ENCODE measurements around the gene DUSP1.
"Not testable (repeated sequence)": the region's sequence is repeated elsewhere in the genome, so short reads cannot be mapped to it uniquely, and the experiment has no call there.

DUSP1 gene

DNA sequence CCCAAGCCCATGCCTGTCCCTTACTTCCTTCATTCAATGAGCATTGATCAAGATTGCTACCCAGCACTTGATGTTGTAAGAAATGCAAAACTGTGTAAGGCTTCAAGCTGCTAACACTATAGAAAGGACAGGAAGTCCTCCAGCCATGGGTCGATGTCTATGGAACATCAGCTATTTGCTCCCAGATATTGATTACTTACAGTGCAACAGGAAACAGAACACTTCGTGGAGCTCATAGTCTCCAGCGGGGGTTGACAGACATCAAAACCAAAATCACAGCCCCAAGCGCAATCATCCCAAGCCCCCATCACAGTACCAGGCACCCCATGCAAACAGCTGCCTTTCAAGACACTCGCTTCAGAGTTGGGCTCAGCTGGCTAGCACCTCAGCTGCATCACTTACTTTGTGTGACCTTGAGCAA lies 26.8 kb upstream of the DUSP1 start:
- DNase-seq (ENCODE audit: low read depth) = no peak

DNA sequence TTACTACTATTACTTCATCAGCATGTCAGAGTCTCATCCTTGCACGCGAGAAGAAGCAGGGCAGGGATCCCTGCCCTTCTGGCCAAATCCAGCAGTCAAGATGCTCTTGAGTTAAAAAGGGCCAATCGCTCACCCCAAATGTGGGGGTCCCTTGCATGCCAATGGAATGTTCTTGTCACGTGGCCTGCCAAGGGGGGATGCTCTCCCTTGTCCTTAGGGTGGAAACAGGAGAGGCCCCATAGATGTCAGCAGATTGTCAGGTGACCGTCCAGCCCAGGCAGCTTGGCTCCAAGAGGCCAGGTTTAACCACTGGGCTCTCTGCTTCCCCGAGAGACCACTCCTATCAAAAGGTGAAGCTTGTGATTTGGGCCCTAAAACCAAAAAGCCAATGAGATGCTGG lies 25.3 kb upstream of the DUSP1 start:
- DNase-seq (ENCODE audit: low read depth) = no peak

- no peak for DNase-seq (ENCODE audit: low read depth)
These were observed 24.5 kb upstream of the DUSP1 start for GRCh38 chr5:172795318-172795977.

- DNase-seq (ENCODE audit: low read depth) = no peak
These were observed 22.8 kb upstream of the DUSP1 start for GRCh38 chr5:172793577-172794488.

DNA sequence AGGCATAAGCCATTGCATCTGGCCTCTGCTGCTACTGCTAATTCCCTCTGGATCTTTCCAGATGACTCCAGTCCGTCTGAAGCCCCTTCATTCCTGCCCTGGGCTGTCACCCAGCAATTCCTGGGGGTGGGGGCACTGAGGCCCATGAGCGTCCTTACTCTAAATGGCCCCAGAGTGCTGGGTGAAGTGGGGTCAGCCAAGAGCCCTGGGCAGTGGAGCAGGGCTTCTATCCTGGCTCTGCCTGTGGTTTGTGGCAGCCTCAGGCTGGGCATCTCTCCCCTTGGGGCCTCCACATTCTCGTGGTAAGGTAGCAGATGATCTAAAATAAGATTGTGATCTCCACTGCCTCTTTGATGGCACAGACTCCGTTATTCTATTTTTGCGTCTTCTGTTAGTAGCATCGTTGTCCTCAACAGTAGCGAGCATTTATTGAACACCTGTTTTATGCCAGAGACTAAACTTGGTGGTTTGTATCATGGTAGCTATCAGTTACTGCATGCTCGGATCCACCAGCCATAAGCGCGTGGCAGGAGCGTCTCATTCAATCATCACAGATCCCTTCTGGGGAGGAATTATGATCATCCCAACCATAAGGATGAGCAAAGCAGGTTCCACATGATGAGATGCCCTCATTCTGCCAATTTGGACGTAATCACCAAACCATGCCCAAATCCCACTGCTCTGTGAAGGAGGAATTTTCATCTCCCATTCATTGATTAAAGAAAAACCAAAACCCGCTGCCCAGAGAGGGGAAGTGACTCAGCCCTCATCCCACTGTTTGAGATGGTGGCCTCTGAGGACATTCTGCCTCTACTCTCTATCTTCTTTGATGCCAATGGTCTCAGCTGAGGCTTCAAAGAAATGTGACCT lies 21.9 kb upstream of the DUSP1 start:
- DNase-seq (ENCODE audit: low read depth) = no peak

DNA sequence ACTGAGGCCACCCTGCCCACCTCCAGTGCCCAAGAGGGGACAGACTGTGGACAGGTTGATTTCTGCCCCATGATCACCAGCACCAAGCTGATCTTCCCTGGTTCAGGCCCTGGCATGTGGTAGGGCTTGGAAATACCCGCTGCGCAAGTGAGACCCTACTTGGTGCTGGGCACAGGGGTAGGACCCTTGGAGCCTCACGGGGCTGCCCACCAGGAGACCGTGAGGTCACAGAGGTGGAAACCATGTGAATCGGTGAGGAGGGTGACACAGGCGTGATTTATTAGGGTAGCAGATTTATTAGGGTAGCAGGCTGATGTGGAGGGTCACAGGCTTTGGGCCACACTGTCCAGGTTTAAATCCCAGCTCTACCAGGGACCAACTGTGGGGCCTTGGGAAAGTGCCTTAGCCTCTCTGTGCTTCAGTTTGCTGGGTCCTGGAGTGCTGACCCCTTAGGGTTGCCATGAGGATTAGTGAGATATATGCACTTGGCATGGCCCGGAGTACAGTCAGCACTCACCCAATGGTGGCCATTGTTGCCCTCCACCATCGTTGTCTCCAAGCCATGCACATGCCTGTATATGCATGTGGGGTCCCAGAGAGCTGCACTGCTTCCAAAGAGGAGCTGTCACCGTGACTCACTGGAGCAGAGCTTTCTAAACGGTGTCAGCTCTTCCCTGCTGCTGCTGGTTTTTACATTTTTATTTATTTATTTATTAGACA lies 20.9 kb upstream of the DUSP1 start:
- DNase-seq (ENCODE audit: low read depth) = no peak

DNA sequence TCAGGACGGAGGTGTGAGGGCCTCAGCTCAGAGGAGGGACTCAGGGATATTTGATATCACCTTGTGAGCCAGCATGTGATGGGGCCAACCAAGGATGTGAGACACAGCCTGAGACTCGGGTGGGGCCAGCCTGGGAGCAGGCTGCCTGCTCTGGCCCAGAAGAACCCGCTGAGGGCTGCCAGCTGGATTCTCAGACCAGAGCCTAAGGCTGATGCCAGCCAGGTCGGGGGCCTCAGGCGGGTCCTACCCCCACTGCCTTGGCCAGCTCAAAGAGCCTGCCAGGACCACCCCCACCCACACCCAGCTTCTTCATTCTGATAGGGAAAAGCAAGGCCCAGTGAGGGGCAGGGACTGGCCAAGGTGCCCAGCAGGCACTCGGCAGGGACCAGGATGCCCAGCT lies 20.3 kb upstream of the DUSP1 start:
- DNase-seq (ENCODE audit: low read depth) = no peak

DNA sequence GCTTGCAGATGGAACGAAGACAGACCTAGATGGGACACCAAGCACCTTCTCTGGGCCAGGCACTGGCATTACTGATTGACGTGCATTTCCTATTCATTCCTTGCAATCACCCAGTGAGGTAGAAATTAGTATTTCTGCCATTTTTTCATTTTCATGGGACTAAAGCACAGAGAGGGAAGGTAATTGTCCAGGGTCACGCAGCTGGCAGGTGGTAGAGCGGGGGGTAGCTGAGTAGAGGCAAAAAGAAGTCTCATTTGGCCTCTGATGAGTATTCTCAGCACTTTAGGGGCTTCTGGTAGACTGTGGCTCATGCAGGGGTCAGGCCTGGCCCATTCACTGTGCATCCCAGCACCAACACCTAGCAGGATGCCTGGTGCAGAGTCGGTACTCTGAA lies 19.5 kb upstream of the DUSP1 start:
- no peak for DNase-seq (ENCODE audit: low read depth)

DNA sequence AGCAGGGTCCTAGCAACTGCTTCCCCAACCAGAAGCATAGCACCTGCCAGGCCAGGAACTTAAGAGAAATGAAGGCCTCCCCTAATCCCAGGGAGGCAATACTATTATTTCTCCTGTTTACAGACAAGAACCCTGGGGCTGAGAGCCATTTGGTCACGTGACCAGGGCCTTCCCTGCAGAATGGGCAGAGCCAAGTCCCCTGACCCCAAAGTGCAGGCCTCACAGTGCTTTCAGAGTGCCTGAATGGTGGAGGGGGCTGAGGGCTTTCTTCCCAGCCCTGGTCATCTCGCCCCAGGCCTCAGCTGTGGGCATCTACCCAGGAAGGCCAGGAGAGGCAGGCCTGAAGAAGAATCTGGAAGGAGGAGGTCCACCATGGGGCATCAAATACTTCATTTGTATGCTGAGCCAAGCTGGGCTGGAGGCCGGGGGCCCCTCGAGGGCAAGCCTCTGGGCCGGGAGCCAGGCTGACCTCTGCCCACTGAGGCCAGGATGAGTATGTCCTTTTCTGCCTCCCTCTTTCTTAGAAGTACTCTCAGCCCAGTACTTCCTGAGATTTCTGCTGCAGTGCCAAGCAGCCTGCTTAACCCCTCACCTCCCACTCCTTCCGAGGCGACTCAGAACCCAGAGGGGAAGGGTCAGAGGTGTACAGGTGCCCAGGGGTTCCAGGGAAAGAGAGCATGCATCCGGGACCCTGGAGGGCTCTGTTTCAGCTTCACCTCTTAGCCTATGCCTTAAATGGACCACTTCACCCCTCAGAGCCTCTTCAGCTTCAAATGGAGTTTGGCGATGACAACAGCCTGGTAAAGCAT lies 18.9 kb upstream of the DUSP1 start:
- DNase-seq (ENCODE audit: low read depth) = no peak

GRCh38 chr5:172788771-172789686 lies 18.0 kb upstream of the DUSP1 start:
- DNase-seq (ENCODE audit: low read depth) = no peak

- DNase-seq (ENCODE audit: low read depth) = not testable (repeated sequence)
These were observed 16.5 kb upstream of the DUSP1 start for GRCh38 chr5:172787538-172787937.

GRCh38 chr5:172786736-172787462 lies 15.9 kb upstream of the DUSP1 start:
- DNase-seq (ENCODE audit: low read depth) = no peak

DNA sequence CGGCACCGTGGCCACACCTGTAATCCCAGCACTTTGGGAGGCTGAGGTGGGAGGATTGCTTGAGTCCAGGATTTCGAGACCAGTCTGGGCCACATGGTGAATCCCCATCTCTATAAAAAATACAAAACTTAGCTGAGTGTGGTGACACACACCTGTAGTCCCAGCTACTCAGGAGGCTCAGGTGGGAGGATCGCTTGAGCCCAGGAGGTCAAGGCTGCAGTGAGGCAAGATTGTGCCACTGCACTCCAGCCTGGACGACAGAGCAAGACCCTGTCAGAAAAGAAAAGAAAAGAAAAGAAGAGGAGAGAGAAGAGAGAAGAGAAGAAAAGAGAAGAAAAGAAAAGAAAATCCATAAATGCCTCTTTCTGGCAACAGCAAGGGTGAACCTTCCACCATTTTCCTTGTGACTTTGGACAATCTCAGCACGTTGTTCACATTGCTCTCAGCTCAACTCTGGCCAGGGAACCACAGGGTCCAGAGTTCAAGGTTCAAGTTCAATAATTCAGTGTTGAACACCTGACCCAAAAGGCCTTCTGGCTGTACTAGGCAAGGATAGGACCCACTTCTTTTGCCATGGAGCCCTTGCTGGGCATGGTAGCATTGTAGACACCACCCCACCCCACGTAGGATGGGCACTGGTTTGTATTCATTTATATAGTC lies 14.6 kb upstream of the DUSP1 start:
- DNase-seq (ENCODE audit: low read depth) = no peak

- not testable (repeated sequence) for DNase-seq (ENCODE audit: low read depth)
These were observed 13.2 kb upstream of the DUSP1 start for GRCh38 chr5:172784162-172784561.

GRCh38 chr5:172783319-172783718 lies 12.3 kb upstream of the DUSP1 start:
- DNase-seq (ENCODE audit: low read depth) = not testable (repeated sequence)

GRCh38 chr5:172782169-172783039 lies 11.4 kb upstream of the DUSP1 start:
- no peak for DNase-seq (ENCODE audit: low read depth)

DNA sequence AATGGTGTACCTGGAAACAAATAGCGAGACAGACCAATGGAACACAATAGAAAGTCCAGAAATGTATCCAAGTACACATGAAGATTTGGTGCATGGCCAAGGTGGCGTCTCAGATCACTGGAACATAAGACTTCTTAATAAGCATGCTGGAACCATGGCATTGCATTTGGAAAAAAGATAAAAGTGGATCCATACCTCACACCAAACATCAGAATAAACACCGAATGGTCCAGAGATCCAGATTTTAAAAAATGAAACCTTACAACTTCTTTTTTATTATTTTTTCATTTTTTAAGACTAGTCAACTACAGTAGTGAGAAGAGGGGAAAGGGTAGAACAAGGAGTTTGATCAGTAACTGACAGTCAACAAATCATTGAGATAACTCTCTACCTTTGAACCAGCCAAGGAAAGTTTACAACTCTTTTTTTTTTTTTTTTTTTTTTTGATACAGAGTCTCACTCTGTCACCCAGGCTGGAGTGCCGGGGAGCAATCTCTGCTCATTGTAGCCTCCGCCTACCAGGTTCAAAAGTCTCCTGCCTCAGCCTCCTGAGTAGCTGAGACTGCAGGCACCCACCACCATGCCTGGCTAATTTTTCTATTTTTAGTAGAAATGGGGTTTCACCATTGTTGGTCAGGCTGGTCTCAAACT lies 8.8 kb upstream of the DUSP1 start:
- DNase-seq (ENCODE audit: low read depth) = no peak

Data from activated T-cell treated with anti-CD3 and anti-CD28 coated beads for 48 hours (primary cell).